GM12865 (cell line): ENCODE results near the gene CFAP61.

ENCODE experiments used
- DNase-seq: peaks from one replicate; pipeline ENCODE4 v3.0.0; 2010; ENCODE audit warnings: low read depth
- H3K4me3 ChIP-seq: 2 replicates; pipeline ENCODE4 v1.5.1; 2011; ENCODE audit warnings: mild to moderate bottlenecking, low read depth, low read length, control low read depth
- CTCF ChIP-seq: IDR thresholded peaks from 2 replicates; pipeline ENCODE4 v1.5.1; 2011; ENCODE audit warnings: low read length, control low read depth, low read depth, inconsistent platforms; ENCODE audit not compliant: insufficient read depth; ENCODE audit errors: missing control alignments

Gene CFAP61

GRCh38 chr20:20265210-20265609 lies 212.9 kb downstream of the CFAP61 start:
- no peak for TF ChIP-seq CTCF
- H3K4me3 ChIP-seq = no peak overlapping the region
- no peak for DNase-seq

GRCh38 chr20:20266552-20266951 lies 214.2 kb downstream of the CFAP61 start:
- no peak for TF ChIP-seq CTCF
- no peak for DNase-seq
- H3K4me3 ChIP-seq = no peak overlapping the region

- H3K4me3 ChIP-seq = no peak overlapping the region
- no peak for DNase-seq
- TF ChIP-seq CTCF = no peak
Observed at GRCh38 chr20:20267685-20268370, 215.5 kb downstream of the CFAP61 start.

GRCh38 chr20:20271271-20271670 lies 218.9 kb downstream of the CFAP61 start:
- no peak for TF ChIP-seq CTCF
- DNase-seq = no peak
- no peak overlapping the region for H3K4me3 ChIP-seq

- H3K4me3 ChIP-seq = no peak overlapping the region
- TF ChIP-seq CTCF = no peak
- DNase-seq = no peak
Observed at GRCh38 chr20:20272686-20273085, 220.4 kb downstream of the CFAP61 start.

- no peak overlapping the region for H3K4me3 ChIP-seq
- no peak for TF ChIP-seq CTCF
- no peak for DNase-seq
Observed at GRCh38 chr20:20273286-20273685, 221.0 kb downstream of the CFAP61 start.

- H3K4me3 ChIP-seq = no peak overlapping the region
- no peak for DNase-seq
- TF ChIP-seq CTCF = no peak
Observed at GRCh38 chr20:20274821-20275220, 222.5 kb downstream of the CFAP61 start.
